ENCODE data around the gene SPPL2B.

The SPPL2B gene

GRCh38 chr19:2356036-2356646 lies 27.7 kb downstream of the SPPL2B start:
- DNase-seq: no peak

GRCh38 chr19:2357279-2358206 lies 29.1 kb downstream of the SPPL2B start:
- no peak for DNase-seq

GRCh38 chr19:2358548-2359173 lies 30.2 kb downstream of the SPPL2B start:
- DNase-seq: no peak

GRCh38 chr19:2359992-2360685 lies 31.7 kb downstream of the SPPL2B start, which contains the start of gene TMPRSS9:
TMPRSS9 (plus strand) TSS chr19:2360265; CDS start chr19:2389786, 29,521 bp downstream.
- DNase-seq: no peak

- no peak for DNase-seq
Observed at GRCh38 chr19:2360833-2361232, 32.3 kb downstream of the SPPL2B start.

- no peak for DNase-seq
Observed at GRCh38 chr19:2361246-2362045, 33.0 kb downstream of the SPPL2B start.

GRCh38 chr19:2362046-2362969 lies 33.8 kb downstream of the SPPL2B start:
- no peak for DNase-seq

- DNase-seq: no peak
Observed at GRCh38 chr19:2362970-2363300, 34.5 kb downstream of the SPPL2B start.

- no peak for DNase-seq
Observed at GRCh38 chr19:2363419-2363818, 34.9 kb downstream of the SPPL2B start.

- DNase-seq: no peak
Observed at GRCh38 chr19:2365201-2365970, 36.9 kb downstream of the SPPL2B start.

- DNase-seq: no peak
Observed at GRCh38 chr19:2371656-2372055, 43.2 kb downstream of the SPPL2B start.

- no peak for DNase-seq
Observed at GRCh38 chr19:2372076-2372612, 43.7 kb downstream of the SPPL2B start.

GRCh38 chr19:2374808-2375207 lies 46.3 kb downstream of the SPPL2B start:
- no peak for DNase-seq

- no peak for DNase-seq
Observed at GRCh38 chr19:2375353-2376121, 47.1 kb downstream of the SPPL2B start.

GRCh38 chr19:2376784-2377519 lies 48.5 kb downstream of the SPPL2B start:
- no peak for DNase-seq

GRCh38 chr19:2380567-2380966 lies 52.1 kb downstream of the SPPL2B start:
- DNase-seq: no peak

- peak; percentile 86 to 98 for DNase-seq
Observed at GRCh38 chr19:2381148-2381820, 52.8 kb downstream of the SPPL2B start.
